ENCODE results near the gene GUCY2D. TPM values are rescaled to one million over a fixed set of nuclear protein-coding genes. Genes with fewer than 3 reads are reported as not detected.
"Not testable (repeated sequence)": the region's sequence is repeated elsewhere in the genome, so short reads cannot be mapped to it uniquely, and the experiment has no call there.

GUCY2D gene
- total RNA-seq, 2 experiments from 2014 or later, result not detected

- peaks cover 18% of the 10 kb centered on the region for H3K4me1 Mint-ChIP-seq
- H3K9me3 Mint-ChIP-seq, result no peaks in the 10 kb centered on the region
- H3K36me3 Mint-ChIP-seq, result no peaks in the 10 kb centered on the region
- ATAC-seq (ENCODE audit: low read depth) (no peak), DNase-seq (no peak)
- POLR2A ChIA-PET, result interaction anchor here (1.1 kb wide), 1 partner anchor 26 kb away, joined by 3 read pairs; no protein-coding TSS in a partner anchor
- no peak overlapping the region for H3K4me3 Mint-ChIP-seq
- peaks cover 38% of the 10 kb centered on the region for H3K27me3 Mint-ChIP-seq
- no peak overlapping the region for H3K27ac Mint-ChIP-seq
Measured at GRCh38 chr17:8015236-8015956, 13.0 kb downstream of the GUCY2D start.

GRCh38 chr17:8015957-8016631 lies 13.7 kb downstream of the GUCY2D start:
- Mint-ChIP-seq H3K4me3 (peak overlapping the region; percentile 76), H3K9me3 (no peaks in the 10 kb centered on the region), H3K27me3 (peaks cover 38% of the 10 kb centered on the region), H3K4me1 (peaks cover 18% of the 10 kb centered on the region), H3K36me3 (no peaks in the 10 kb centered on the region), H3K27ac (no peak overlapping the region)
- POLR2A ChIA-PET, result interaction anchor here (1.1 kb wide), 1 partner anchor 25 kb away, joined by 3 read pairs; no protein-coding TSS in a partner anchor
- DNase-seq (peak; percentile 48), ATAC-seq (ENCODE audit: low read depth) (peak; percentile 32)

GRCh38 chr17:8016632-8017424 lies 14.4 kb downstream of the GUCY2D start:
- Mint-ChIP-seq H3K4me3 (peak overlapping the region; percentile 76), H3K36me3 (no peaks in the 10 kb centered on the region), H3K9me3 (no peaks in the 10 kb centered on the region), H3K27ac (no peak overlapping the region), H3K4me1 (peaks cover 18% of the 10 kb centered on the region), H3K27me3 (peaks cover 41% of the 10 kb centered on the region)
- POLR2A ChIA-PET, result interaction anchor here (1.1 kb wide), 1 partner anchor 25 kb away, joined by 3 read pairs; no protein-coding TSS in a partner anchor
- DNase-seq (peak; percentile 62), ATAC-seq (ENCODE audit: low read depth) (peak; percentile 78)

DNA sequence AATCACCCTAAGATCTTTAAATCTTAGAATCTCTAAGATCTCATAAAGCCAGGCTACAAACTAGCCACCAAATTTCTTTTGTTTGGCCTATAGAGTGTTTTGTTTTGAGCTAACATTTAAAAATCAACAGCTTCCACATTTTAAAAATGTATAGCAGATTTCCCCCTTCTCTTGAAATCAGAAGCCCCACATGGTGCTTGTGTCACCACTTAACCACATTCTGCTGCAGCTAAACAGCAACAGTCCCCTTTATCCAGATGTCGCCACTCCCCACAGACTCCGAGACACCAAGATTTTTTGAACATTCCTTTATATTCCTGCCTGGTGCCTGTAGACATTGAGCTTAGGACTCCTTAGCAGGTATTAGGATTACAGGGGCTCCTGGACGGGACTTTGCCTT lies 16.0 kb downstream of the GUCY2D start:
- Mint-ChIP-seq H3K4me1 (peaks cover 14% of the 10 kb centered on the region), H3K36me3 (no peaks in the 10 kb centered on the region), H3K9me3 (no peaks in the 10 kb centered on the region), H3K4me3 (no peak overlapping the region), H3K27me3 (peaks cover 38% of the 10 kb centered on the region), H3K27ac (no peak overlapping the region)
- DNase-seq, result no peak
- POLR2A ChIA-PET, result interaction anchor here (0.5 kb wide), 1 partner anchor 83 kb away, joined by 3 read pairs; no protein-coding TSS in a partner anchor
- ATAC-seq (ENCODE audit: low read depth), result no peak

DNA sequence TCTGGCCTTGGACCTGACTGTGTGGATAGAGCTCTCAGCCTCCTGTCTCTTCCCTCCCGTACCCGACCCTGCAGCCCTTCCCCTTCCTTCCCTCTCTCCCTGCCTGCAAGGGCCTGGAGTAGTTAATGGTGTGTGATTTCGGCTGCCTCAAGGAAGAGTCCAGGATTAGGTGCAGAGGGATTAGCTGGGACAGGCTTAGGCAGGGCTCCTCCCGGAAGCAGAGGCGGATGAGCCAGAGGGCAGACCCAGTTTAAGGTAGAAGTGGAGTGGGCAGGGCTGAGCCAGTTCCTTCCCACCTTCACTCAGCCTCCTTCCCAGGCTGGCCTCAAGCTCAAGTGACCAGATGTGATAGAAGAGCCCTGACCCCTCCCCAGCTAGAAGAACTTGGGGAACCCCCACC lies 16.8 kb downstream of the GUCY2D start:
- peaks cover 44% of the 10 kb centered on the region for H3K27me3 Mint-ChIP-seq
- H3K4me3 Mint-ChIP-seq, result no peak overlapping the region
- H3K9me3 Mint-ChIP-seq, result no peaks in the 10 kb centered on the region
- ATAC-seq (ENCODE audit: low read depth) (no peak), DNase-seq (no peak)
- no peak overlapping the region for H3K27ac Mint-ChIP-seq
- POLR2A ChIA-PET, result no interaction called here
- H3K4me1 Mint-ChIP-seq, result peaks cover 7% of the 10 kb centered on the region
- no peaks in the 10 kb centered on the region for H3K36me3 Mint-ChIP-seq

GRCh38 chr17:8019665-8020650 lies 17.5 kb downstream of the GUCY2D start:
- Mint-ChIP-seq H3K36me3 (no peaks in the 10 kb centered on the region), H3K9me3 (no peaks in the 10 kb centered on the region), H3K27ac (no peak overlapping the region), H3K4me3 (no peak overlapping the region), H3K27me3 (peaks cover 45% of the 10 kb centered on the region), H3K4me1 (peaks cover 7% of the 10 kb centered on the region)
- DNase-seq (no peak), ATAC-seq (ENCODE audit: low read depth) (no peak)
- POLR2A ChIA-PET, result no interaction called here

DNA sequence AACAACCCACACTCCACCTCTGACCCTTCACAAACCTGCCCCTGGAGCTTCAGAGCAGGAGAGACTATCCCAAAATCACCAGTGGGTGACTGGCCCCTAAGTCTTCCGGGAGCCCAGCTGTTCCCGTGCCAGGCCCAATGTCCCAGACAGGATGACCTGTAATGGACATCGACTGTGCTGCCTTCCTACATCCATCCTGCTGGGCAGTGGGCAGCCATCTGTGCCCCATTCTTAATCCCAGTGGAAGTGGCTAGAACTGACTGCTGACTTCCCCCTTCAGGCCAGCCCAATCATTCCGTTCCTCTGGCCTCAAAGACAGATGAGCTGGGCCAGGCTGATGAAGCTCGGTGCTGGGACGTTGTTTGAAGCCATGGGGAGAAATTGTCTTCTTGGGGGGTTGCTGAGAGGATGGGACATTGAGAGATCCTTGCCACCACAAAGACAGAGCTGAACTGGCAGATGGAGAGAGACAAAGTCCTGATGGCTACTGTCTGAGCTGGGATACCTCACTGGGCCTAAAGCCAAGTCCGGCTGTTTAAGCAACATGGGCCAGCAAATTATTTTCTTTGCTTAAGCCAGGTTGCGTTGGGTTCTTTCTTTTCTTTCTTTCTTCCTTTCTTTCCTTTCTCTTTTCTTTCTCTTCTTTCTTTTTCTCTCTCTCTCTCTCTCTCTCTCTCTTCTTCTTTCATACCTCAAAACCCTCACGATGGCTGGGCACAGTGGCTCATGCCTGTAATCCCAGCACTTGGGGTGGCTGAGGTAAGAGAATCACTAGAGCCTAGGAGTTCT lies 18.6 kb downstream of the GUCY2D start:
- DNase-seq, result no peak
- H3K36me3 Mint-ChIP-seq, result no peaks in the 10 kb centered on the region
- POLR2A ChIA-PET, result no interaction called here

DNA sequence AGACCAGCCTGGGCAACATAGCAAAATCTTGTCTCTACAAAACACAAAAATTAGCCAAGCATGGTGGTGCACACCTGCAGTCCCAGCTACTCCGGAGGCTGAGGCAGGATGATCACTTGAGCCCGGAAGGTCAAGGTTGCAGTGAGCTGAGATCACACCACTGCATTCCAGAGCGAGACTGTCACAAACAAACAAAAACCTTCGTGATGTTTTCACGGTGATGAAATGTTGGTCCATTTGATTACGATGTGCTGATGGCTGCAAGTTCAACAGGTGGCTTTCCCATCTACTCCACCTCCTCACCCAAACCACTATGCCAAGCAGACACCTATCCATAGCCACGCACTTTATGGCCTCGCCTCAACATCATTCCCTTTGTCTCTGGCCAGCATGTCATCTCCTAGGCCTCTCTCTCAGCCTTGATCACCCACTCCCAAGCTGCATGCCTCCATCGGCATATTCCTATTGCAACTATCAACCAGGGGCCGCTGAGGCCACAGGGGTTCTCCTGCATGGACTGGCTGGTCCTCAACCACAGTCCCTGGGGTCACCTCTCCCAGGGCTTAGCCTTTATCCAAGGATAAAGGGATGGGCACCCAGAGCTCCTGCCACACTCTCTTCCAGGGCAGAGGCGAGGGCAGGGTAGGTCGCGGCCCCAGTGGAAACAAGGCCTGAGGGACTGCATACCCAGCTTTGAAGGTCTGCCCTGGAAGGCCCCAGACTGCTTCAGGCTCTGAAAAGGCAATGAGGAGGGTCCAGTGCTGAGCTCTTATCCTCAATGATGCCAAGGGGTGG lies 19.3 kb downstream of the GUCY2D start:
- H3K36me3 Mint-ChIP-seq, result no peaks in the 10 kb centered on the region
- peaks cover 4% of the 10 kb centered on the region for H3K4me1 Mint-ChIP-seq
- H3K27ac Mint-ChIP-seq, result no peak overlapping the region
- POLR2A ChIA-PET, result no interaction called here
- ATAC-seq (ENCODE audit: low read depth), result no peak
- H3K4me3 Mint-ChIP-seq, result no peak overlapping the region
- no peak for DNase-seq
- no peaks in the 10 kb centered on the region for H3K9me3 Mint-ChIP-seq
- H3K27me3 Mint-ChIP-seq, result peaks cover 44% of the 10 kb centered on the region

More for the DNA sequence above, 18.6 kb downstream of the GUCY2D start:
- H3K27me3 Mint-ChIP-seq, result peaks cover 45% of the 10 kb centered on the region
- no peak for ATAC-seq (ENCODE audit: low read depth)
- H3K4me3 Mint-ChIP-seq, result no peak overlapping the region
- peaks cover 7% of the 10 kb centered on the region for H3K4me1 Mint-ChIP-seq
- no peaks in the 10 kb centered on the region for H3K9me3 Mint-ChIP-seq
- no peak overlapping the region for H3K27ac Mint-ChIP-seq

- H3K27me3 Mint-ChIP-seq, result peaks cover 46% of the 10 kb centered on the region
- no peaks in the 10 kb centered on the region for H3K36me3 Mint-ChIP-seq
- no peak overlapping the region for H3K4me3 Mint-ChIP-seq
- H3K27ac Mint-ChIP-seq, result peak overlapping the region; percentile 8
- DNase-seq (no peak), ATAC-seq (ENCODE audit: low read depth) (no peak)
- POLR2A ChIA-PET, result no interaction called here
- no peaks in the 10 kb centered on the region for H3K9me3 Mint-ChIP-seq
- H3K4me1 Mint-ChIP-seq, result peaks cover 2% of the 10 kb centered on the region
Measured at GRCh38 chr17:8022360-8023003, 20.1 kb downstream of the GUCY2D start.

DNA sequence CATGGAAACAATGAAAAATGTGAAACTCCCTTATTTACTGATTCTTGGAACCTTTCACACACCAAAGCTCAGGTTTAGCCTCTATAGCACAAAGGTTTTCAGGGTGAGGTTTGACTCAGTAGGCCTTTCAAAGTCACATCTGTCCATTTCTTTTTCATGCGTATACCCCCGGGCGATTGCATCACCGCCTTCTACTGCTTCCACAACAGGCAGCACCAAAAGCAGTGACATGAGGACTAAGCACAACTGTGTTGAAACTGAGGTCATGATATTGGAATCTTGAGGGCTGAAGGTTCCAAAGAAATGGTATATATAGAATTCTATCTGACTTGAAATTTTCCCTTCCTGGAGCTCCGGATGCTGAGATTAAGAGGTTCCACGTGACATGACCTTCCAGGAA lies 21.7 kb downstream of the GUCY2D start:
- ATAC-seq (ENCODE audit: low read depth); H3K36me3 Mint-ChIP-seq; H3K9me3 Mint-ChIP-seq; H3K4me1 Mint-ChIP-seq; DNase-seq; H3K4me3 Mint-ChIP-seq; POLR2A ChIA-PET; H3K27ac Mint-ChIP-seq: not testable (repeated sequence)
- H3K27me3 Mint-ChIP-seq, result peaks cover 42% of the 10 kb centered on the region

GRCh38 chr17:8025176-8025911 lies 22.9 kb downstream of the GUCY2D start:
- ATAC-seq (ENCODE audit: low read depth) (no peak), DNase-seq (no peak)
- H3K9me3 Mint-ChIP-seq, result no peaks in the 10 kb centered on the region
- H3K4me1 Mint-ChIP-seq, result no peaks in the 10 kb centered on the region
- H3K4me3 Mint-ChIP-seq, result no peak overlapping the region
- H3K27ac Mint-ChIP-seq, result no peak overlapping the region
- POLR2A ChIA-PET, result no interaction called here
- H3K36me3 Mint-ChIP-seq, result no peaks in the 10 kb centered on the region
- H3K27me3 Mint-ChIP-seq, result peaks cover 33% of the 10 kb centered on the region
